Measurements from ENCODE around the gene COL7A1.

COL7A1 gene

GRCh38 chr3:48596157-48596556 lies 1.0 kb upstream of the COL7A1 start:
- H3K18ac ChIP-seq (ENCODE audit: low read length): peak overlapping the region; percentile 83
- H3K4me1 ChIP-seq (ENCODE audit: control insufficient read depth in 1 of 2, insufficient read depth in 2 of 2, low read length in 2 of 2): peaks cover 55% of the 10 kb centered on the region in 2 experiments
- H2BK120ac ChIP-seq (ENCODE audit: insufficient read depth, low read length, poor library complexity): peak overlapping the region; percentile 88
- H2BK12ac ChIP-seq (ENCODE audit: low read length): peak overlapping the region; percentile 84
- no peak for DNase-seq
- peak overlapping the region; percentile 71 for H4K8ac ChIP-seq (ENCODE audit: low read depth, low read length)
- peak overlapping the region; percentile 87 for H2BK5ac ChIP-seq (ENCODE audit: low read depth, low read length, poor library complexity)
- peak overlapping the region; percentile 18 for H4K12ac ChIP-seq (ENCODE audit: low read depth, low read length)
- no peak overlapping the region for H3K9ac ChIP-seq (ENCODE audit: low read length)
- H3K4me3 ChIP-seq (ENCODE audit: low read depth, low read length): no peak overlapping the region
- no peak overlapping the region for H3K23ac ChIP-seq (ENCODE audit: low read length)
- H3K27me3 ChIP-seq (ENCODE audit: insufficient read depth, low read length): no peaks in the 10 kb centered on the region
- H3K79me1 ChIP-seq (ENCODE audit: low read length): peaks cover 42% of the 10 kb centered on the region
- H3K4me2 ChIP-seq (ENCODE audit: low read length): peak overlapping the region; percentile 18
- peaks cover 14% of the 10 kb centered on the region for H3K79me2 ChIP-seq (ENCODE audit: control insufficient read depth, insufficient read depth, low read length, poor library complexity)
- peak overlapping the region; percentile 79 for H4K91ac ChIP-seq (ENCODE audit: low read depth, low read length)
- H2AFZ ChIP-seq (ENCODE audit: insufficient read depth, low read length, poor library complexity): no peak overlapping the region
- peak overlapping the region; percentile 91 for H2AK5ac ChIP-seq (ENCODE audit: low read length)
- H3K4ac ChIP-seq (ENCODE audit: low read depth, low read length): peak overlapping the region; percentile 46
- H3K27ac ChIP-seq (ENCODE audit: low read depth, low read length): peak overlapping the region; percentile 93
- H3K9me3 ChIP-seq (ENCODE audit: insufficient read depth, low read depth, low read length): no peaks in the 10 kb centered on the region
- WGBS (ENCODE audit: extremely low coverage, insufficient coverage, insufficient read length): no CpG with 5 or more reads among the region's 5 CpGs
- peaks cover 49 to 50% of the 10 kb centered on the region in 2 experiments for H3K36me3 ChIP-seq (ENCODE audit: control insufficient read depth in 1 of 2, insufficient read depth in 2 of 2, low read length in 2 of 2)
- H3K14ac ChIP-seq (ENCODE audit: low read length): peak overlapping the region; percentile 86

- peak overlapping the region; percentile 79 for H4K91ac ChIP-seq (ENCODE audit: low read depth, low read length)
- H2BK12ac ChIP-seq (ENCODE audit: low read length): peak overlapping the region; percentile 84
- H3K9me3 ChIP-seq (ENCODE audit: insufficient read depth, low read depth, low read length): no peaks in the 10 kb centered on the region
- peak overlapping the region; percentile 46 for H3K4ac ChIP-seq (ENCODE audit: low read depth, low read length)
- peak overlapping the region; percentile 87 for H2BK5ac ChIP-seq (ENCODE audit: low read depth, low read length, poor library complexity)
- peaks cover 14% of the 10 kb centered on the region for H3K79me2 ChIP-seq (ENCODE audit: control insufficient read depth, insufficient read depth, low read length, poor library complexity)
- H3K36me3 ChIP-seq (ENCODE audit: control insufficient read depth in 1 of 2, insufficient read depth in 2 of 2, low read length in 2 of 2): peaks cover 48% of the 10 kb centered on the region in 2 experiments
- peak overlapping the region; percentile 18 for H4K12ac ChIP-seq (ENCODE audit: low read depth, low read length)
- peak overlapping the region; percentile 93 for H3K27ac ChIP-seq (ENCODE audit: low read depth, low read length)
- peak overlapping the region; percentile 86 for H3K14ac ChIP-seq (ENCODE audit: low read length)
- no peak overlapping the region for H2AFZ ChIP-seq (ENCODE audit: insufficient read depth, low read length, poor library complexity)
- H2BK120ac ChIP-seq (ENCODE audit: insufficient read depth, low read length, poor library complexity): peak overlapping the region; percentile 88
- peak overlapping the region; percentile 18 for H3K4me2 ChIP-seq (ENCODE audit: low read length)
- H3K27me3 ChIP-seq (ENCODE audit: insufficient read depth, low read length): no peaks in the 10 kb centered on the region
- WGBS (ENCODE audit: extremely low coverage, insufficient coverage, insufficient read length): no CpG with 5 or more reads among the region's 10 CpGs
- peak overlapping the region; percentile 75 for H2AK5ac ChIP-seq (ENCODE audit: low read length)
- H3K79me1 ChIP-seq (ENCODE audit: low read length): peaks cover 42% of the 10 kb centered on the region
- peaks cover 55% of the 10 kb centered on the region in 2 experiments for H3K4me1 ChIP-seq (ENCODE audit: control insufficient read depth in 1 of 2, insufficient read depth in 2 of 2, low read length in 2 of 2)
- no peak overlapping the region for H3K9ac ChIP-seq (ENCODE audit: low read length)
- peak overlapping the region; percentile 71 for H4K8ac ChIP-seq (ENCODE audit: low read depth, low read length)
- H3K4me3 ChIP-seq (ENCODE audit: low read depth, low read length): no peak overlapping the region
- no peak overlapping the region for H3K23ac ChIP-seq (ENCODE audit: low read length)
- H3K18ac ChIP-seq (ENCODE audit: low read length): peak overlapping the region; percentile 83
- DNase-seq: peak; percentile 68 to 69
These were observed 495 bp upstream of the COL7A1 start for GRCh38 chr3:48595526-48596121.

- Histone ChIP-seq H2BK12ac (ENCODE audit: low read length) (peak overlapping the region; percentile 90), H3K4me2 (ENCODE audit: low read length) (peak overlapping the region; percentile 28), H3K9ac (ENCODE audit: low read length) (no peak overlapping the region), H3K79me1 (ENCODE audit: low read length) (peaks cover 42% of the 10 kb centered on the region), H3K27ac (ENCODE audit: low read depth, low read length) (peak overlapping the region; percentile 59), H2BK120ac (ENCODE audit: insufficient read depth, low read length, poor library complexity) (peak overlapping the region; percentile 88), H3K36me3 (ENCODE audit: control insufficient read depth in 1 of 2, insufficient read depth in 2 of 2, low read length in 2 of 2) (peaks cover 38 to 40% of the 10 kb centered on the region in 2 experiments), H3K9me3 (ENCODE audit: insufficient read depth, low read depth, low read length) (no peaks in the 10 kb centered on the region), H2AFZ (ENCODE audit: insufficient read depth, low read length, poor library complexity) (peak overlapping the region; percentile 21), H3K27me3 (ENCODE audit: insufficient read depth, low read length) (no peaks in the 10 kb centered on the region), H3K4ac (ENCODE audit: low read depth, low read length) (peak overlapping the region; percentile 71), H2AK5ac (ENCODE audit: low read length) (peak overlapping the region; percentile 70), H4K8ac (ENCODE audit: low read depth, low read length) (peak overlapping the region; percentile 68), H4K91ac (ENCODE audit: low read depth, low read length) (peak overlapping the region; percentile 94), H2BK5ac (ENCODE audit: low read depth, low read length, poor library complexity) (peak overlapping the region; percentile 54), H3K79me2 (ENCODE audit: control insufficient read depth, insufficient read depth, low read length, poor library complexity) (peaks cover 14% of the 10 kb centered on the region), H3K23ac (ENCODE audit: low read length) (no peak overlapping the region), H3K14ac (ENCODE audit: low read length) (peak overlapping the region; percentile 75), H3K18ac (ENCODE audit: low read length) (peak overlapping the region; percentile 73), H3K4me3 (ENCODE audit: low read depth, low read length) (peak overlapping the region; percentile 11), H3K4me1 (ENCODE audit: control insufficient read depth in 1 of 2, insufficient read depth in 2 of 2, low read length in 2 of 2) (peaks cover 51 to 52% of the 10 kb centered on the region in 2 experiments), H4K12ac (ENCODE audit: low read depth, low read length) (no peak overlapping the region)
- DNase-seq: peak in 1 of 2 donors; percentile 14
- no CpG with 5 or more reads among the region's 39 CpGs for WGBS (ENCODE audit: extremely low coverage, insufficient coverage, insufficient read length)
These were observed 596 bp downstream of the COL7A1 start for GRCh38 chr3:48594417-48595049.

- H3K4me3 ChIP-seq (ENCODE audit: low read depth, low read length): no peak overlapping the region
- no peak overlapping the region for H3K9ac ChIP-seq (ENCODE audit: low read length)
- H3K27me3 ChIP-seq (ENCODE audit: insufficient read depth, low read length): no peaks in the 10 kb centered on the region
- H3K18ac ChIP-seq (ENCODE audit: low read length): no peak overlapping the region
- H3K9me3 ChIP-seq (ENCODE audit: insufficient read depth, low read depth, low read length): peaks cover 4% of the 10 kb centered on the region
- no peak overlapping the region for H3K4ac ChIP-seq (ENCODE audit: low read depth, low read length)
- H3K4me2 ChIP-seq (ENCODE audit: low read length): no peak overlapping the region
- no peak for DNase-seq
- H2AFZ ChIP-seq (ENCODE audit: insufficient read depth, low read length, poor library complexity): no peak overlapping the region
- no peak overlapping the region for H3K23ac ChIP-seq (ENCODE audit: low read length)
- H2AK5ac ChIP-seq (ENCODE audit: low read length): peak overlapping the region; percentile 15
- no peak overlapping the region for H2BK120ac ChIP-seq (ENCODE audit: insufficient read depth, low read length, poor library complexity)
- H4K12ac ChIP-seq (ENCODE audit: low read depth, low read length): no peak overlapping the region
- no peak overlapping the region for H3K14ac ChIP-seq (ENCODE audit: low read length)
- H3K79me1 ChIP-seq (ENCODE audit: low read length): peaks cover 34% of the 10 kb centered on the region
- H4K91ac ChIP-seq (ENCODE audit: low read depth, low read length): no peak overlapping the region
- no CpG with 5 or more reads among the region's 9 CpGs for WGBS (ENCODE audit: extremely low coverage, insufficient coverage, insufficient read length)
- peaks cover 34 to 43% of the 10 kb centered on the region in 2 experiments for H3K36me3 ChIP-seq (ENCODE audit: control insufficient read depth in 1 of 2, insufficient read depth in 2 of 2, low read length in 2 of 2)
- peaks cover 14% of the 10 kb centered on the region for H3K79me2 ChIP-seq (ENCODE audit: control insufficient read depth, insufficient read depth, low read length, poor library complexity)
- H3K27ac ChIP-seq (ENCODE audit: low read depth, low read length): no peak overlapping the region
- no peak overlapping the region for H4K8ac ChIP-seq (ENCODE audit: low read depth, low read length)
- H2BK5ac ChIP-seq (ENCODE audit: low read depth, low read length, poor library complexity): no peak overlapping the region
- peaks cover 39 to 40% of the 10 kb centered on the region in 2 experiments for H3K4me1 ChIP-seq (ENCODE audit: control insufficient read depth in 1 of 2, insufficient read depth in 2 of 2, low read length in 2 of 2)
- no peak overlapping the region for H2BK12ac ChIP-seq (ENCODE audit: low read length)
These were observed 1.8 kb downstream of the COL7A1 start for GRCh38 chr3:48593337-48593736.
